ENCODE data around the gene CTBP2.
A peak's percentile ranks its signal among the peaks of the same experiment; 100 is the strongest.

The CTBP2 gene

DNA sequence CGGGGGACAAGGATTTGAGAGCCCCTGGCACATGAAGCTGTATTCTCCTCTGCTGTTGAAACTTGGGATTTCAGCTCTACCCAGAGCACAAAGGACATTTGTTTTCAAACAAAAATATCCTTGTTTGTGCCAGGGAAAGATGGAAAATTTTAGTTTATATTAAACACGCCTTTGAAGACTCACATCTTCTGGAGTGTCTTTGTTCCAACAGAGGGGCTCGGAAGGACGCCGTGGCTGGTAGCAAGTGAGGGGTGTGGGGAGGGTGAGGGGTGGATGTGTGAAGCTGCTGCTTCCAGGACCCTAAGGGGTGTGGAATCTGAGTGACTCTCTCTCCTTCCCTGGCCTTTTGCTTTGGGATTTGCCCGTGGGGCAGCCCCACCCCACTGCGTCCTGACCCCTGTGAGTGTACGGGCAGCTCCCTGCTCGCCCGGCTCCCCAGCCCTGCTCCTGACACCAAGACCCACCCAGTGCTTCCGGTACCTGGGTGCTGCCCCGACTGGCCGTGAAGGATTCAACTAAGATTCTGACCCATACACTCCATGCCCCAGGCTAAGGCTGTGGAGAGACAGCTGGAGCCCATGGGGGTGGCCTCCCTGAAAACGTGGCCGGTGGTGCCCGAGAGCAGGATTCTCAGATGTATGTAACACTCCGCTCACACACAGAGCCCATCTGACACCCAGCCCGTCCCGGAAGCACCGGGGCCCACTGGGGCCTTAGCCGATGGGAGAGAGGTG lies 158.9 kb downstream of the CTBP2 start:
- Mint-ChIP-seq H3K4me1 (peaks cover 21% of the 10 kb centered on the region), H3K9me3 (no peaks in the 10 kb centered on the region), H3K27ac (peak overlapping the region in 2 of 3 experiments; percentile 45 to 90), H3K4me3 (no peak overlapping the region), H3K27me3 (ENCODE audit: low read depth) (no peaks in the 10 kb centered on the region), H3K36me3 (ENCODE audit: low read depth) (peaks cover 22% of the 10 kb centered on the region)
- TF ChIP-seq, protein P1, sequence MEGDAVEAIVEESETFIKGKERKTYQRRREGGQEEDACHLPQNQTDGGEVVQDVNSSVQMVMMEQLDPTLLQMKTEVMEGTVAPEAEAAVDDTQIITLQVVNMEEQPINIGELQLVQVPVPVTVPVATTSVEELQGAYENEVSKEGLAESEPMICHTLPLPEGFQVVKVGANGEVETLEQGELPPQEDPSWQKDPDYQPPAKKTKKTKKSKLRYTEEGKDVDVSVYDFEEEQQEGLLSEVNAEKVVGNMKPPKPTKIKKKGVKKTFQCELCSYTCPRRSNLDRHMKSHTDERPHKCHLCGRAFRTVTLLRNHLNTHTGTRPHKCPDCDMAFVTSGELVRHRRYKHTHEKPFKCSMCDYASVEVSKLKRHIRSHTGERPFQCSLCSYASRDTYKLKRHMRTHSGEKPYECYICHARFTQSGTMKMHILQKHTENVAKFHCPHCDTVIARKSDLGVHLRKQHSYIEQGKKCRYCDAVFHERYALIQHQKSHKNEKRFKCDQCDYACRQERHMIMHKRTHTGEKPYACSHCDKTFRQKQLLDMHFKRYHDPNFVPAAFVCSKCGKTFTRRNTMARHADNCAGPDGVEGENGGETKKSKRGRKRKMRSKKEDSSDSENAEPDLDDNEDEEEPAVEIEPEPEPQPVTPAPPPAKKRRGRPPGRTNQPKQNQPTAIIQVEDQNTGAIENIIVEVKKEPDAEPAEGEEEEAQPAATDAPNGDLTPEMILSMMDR (IDR thresholded peaks at IDR 0.05; ENCODE audit: unreplicated experiment in 3 of 3) = no peak

DNA sequence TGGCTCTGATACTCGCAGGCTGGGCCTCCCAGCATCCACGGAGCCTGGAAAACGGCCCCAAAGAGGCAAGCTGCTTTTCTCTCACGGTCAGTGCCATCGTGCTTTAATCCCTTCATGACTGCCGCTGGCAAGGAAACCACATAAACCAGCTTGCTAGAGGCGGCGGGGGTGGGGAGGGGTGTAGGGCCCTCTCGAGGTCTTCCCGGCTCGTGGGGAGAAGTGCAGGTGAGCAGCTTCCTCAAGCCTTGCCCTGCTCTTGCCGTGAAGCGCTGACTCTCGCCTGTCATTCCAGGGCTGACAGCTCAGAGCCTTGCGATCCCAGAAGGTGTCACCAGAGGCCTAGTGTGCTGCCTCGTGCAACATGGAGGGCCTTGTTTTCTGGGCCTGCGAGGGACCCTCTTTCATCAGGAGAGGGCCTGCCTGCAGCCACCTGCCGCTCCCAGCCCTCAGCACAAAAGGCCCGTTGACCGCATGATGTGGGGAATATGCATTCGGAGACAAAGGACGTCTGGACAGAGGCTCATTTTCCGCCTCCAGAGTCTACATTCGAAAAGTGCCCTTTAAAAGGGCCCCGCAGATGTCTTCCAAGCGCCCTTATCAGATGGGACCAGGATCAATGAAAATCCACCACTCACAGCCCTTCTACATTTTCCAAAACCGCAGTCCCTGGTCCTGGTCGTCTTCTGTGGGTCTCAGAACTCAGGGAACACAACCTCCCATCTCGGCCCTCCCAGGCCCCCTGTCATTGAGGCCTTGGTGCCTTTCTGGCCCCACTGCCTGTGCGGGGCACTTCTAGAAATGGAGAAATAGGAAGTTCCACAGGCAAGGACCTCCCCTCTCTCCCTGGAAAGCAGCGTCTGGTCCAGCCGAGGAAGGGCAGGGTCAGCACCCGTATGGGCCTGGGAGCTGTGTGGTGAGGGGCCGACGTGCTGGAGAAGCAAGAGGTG lies 159.7 kb downstream of the CTBP2 start:
- Mint-ChIP-seq H3K27me3 (ENCODE audit: low read depth) (no peaks in the 10 kb centered on the region), H3K4me3 (no peak overlapping the region), H3K27ac (peak overlapping the region; percentile 45 to 90 (median 87)), H3K9me3 (no peaks in the 10 kb centered on the region), H3K36me3 (ENCODE audit: low read depth) (peaks cover 26% of the 10 kb centered on the region), H3K4me1 (peaks cover 13% of the 10 kb centered on the region)
- TF ChIP-seq, protein P1 (IDR thresholded peaks at IDR 0.05; ENCODE audit: unreplicated experiment in 3 of 3) = no peak

- Mint-ChIP-seq H3K36me3 (ENCODE audit: low read depth) (peaks cover 36% of the 10 kb centered on the region), H3K4me3 (no peak overlapping the region), H3K27me3 (ENCODE audit: low read depth) (no peaks in the 10 kb centered on the region), H3K4me1 (peaks cover 11% of the 10 kb centered on the region), H3K9me3 (no peaks in the 10 kb centered on the region), H3K27ac (peak overlapping the region in 1 of 3 experiments; percentile 90)
- TF ChIP-seq, protein P1 (IDR thresholded peaks at IDR 0.05; ENCODE audit: unreplicated experiment in 3 of 3) = no peak
Measured at GRCh38 chr10:124999433-125000365, 160.7 kb downstream of the CTBP2 start.

DNA sequence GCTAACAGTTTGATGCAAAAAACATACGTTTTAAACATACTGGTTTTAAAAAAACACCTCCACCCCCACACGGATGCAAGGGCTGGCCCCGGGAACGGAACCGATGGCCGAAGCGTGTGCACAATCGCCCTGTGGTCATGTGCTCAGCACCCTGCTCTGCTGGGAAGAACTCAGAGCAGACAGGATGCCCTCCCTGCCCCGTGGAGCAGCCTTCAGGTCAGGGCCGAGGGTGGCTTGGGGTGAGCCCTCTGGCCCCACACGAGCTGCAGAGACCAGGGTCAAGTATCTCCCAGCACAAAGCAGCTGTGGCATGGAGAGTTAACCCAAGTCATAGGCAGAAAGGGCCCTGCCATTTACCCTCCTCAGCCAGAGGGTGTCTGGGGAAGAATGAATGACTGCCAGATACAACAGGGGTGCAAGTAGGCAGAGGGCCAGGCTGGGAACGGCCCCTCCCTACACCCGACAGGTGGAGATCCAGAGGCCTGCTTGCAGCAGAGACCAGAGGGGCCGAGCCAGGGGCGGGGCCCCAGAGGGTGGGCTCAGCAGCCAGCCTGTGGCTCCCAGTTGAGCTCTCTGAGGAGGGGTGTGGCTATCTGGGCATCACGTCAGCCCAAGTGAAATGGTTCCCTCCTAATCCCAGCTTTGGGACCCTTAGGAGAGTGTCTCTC lies 161.6 kb downstream of the CTBP2 start:
- H3K36me3 Mint-ChIP-seq (ENCODE audit: low read depth) = peaks cover 45% of the 10 kb centered on the region
- no peak overlapping the region for H3K27ac Mint-ChIP-seq
- no peaks in the 10 kb centered on the region for H3K9me3 Mint-ChIP-seq
- H3K4me1 Mint-ChIP-seq = peaks cover 11% of the 10 kb centered on the region
- no peak overlapping the region for H3K4me3 Mint-ChIP-seq
- no peaks in the 10 kb centered on the region for H3K27me3 Mint-ChIP-seq (ENCODE audit: low read depth)
- TF ChIP-seq, protein P1 (IDR thresholded peaks at IDR 0.05; ENCODE audit: unreplicated experiment in 3 of 3) = no peak
